SKM-1 (cell line): ENCODE measurements around the gene ACOT8.
"Not testable (repeated sequence)": the region's sequence is repeated elsewhere in the genome, so short reads cannot be mapped to it uniquely, and the experiment has no call there.

Experiments used
- DNase-seq: peaks from one replicate; lab custom pipeline; 2025; ENCODE audit not compliant: unreplicated experiment; lab: John Stamatoyannopoulos, UW

Gene ACOT8

GRCh38 chr20:45888681-45889080 is 31.5 kb upstream of the ACOT8 start:
- no peak for DNase-seq

GRCh38 chr20:45887346-45887715 is 30.1 kb upstream of the ACOT8 start, which contains the start of gene SPATA25:
SPATA25 (minus strand) TSS chr20:45887622; CDS start chr20:45887590, 32 bp downstream.
- DNase-seq, result no peak

- no peak for DNase-seq
Measured at GRCh38 chr20:45886590-45887345, 29.6 kb upstream of the ACOT8 start.

GRCh38 chr20:45883100-45883469 is 25.9 kb upstream of the ACOT8 start:
- no peak for DNase-seq

GRCh38 chr20:45882469-45883099 is 25.4 kb upstream of the ACOT8 start:
- no peak for DNase-seq

- DNase-seq, result peak; percentile 93
Measured at GRCh38 chr20:45880988-45881788, 24.0 kb upstream of the ACOT8 start, which contains the start of gene ZSWIM1. ZSWIM1 (plus strand) TSS chr20:45881227; CDS start chr20:45882593, 1,366 bp downstream.

GRCh38 chr20:45878076-45878761 is 21.0 kb upstream of the ACOT8 start:
- no peak for DNase-seq

GRCh38 chr20:45874576-45874975 is 17.4 kb upstream of the ACOT8 start:
- no peak for DNase-seq

- DNase-seq, result not testable (repeated sequence)
Measured at GRCh38 chr20:45874104-45874481, 16.9 kb upstream of the ACOT8 start.

GRCh38 chr20:45873409-45874103 is 16.4 kb upstream of the ACOT8 start:
- DNase-seq, result no peak

GRCh38 chr20:45872626-45873025 is 15.4 kb upstream of the ACOT8 start:
- no peak for DNase-seq

- no peak for DNase-seq
Measured at GRCh38 chr20:45867819-45868176, 10.6 kb upstream of the ACOT8 start.

- DNase-seq, result no peak
Measured at GRCh38 chr20:45867136-45867818, 10.1 kb upstream of the ACOT8 start.

- no peak for DNase-seq
Measured at GRCh38 chr20:45866454-45866853, 9.3 kb upstream of the ACOT8 start.

- no peak for DNase-seq
Measured at GRCh38 chr20:45863543-45864470, 6.6 kb upstream of the ACOT8 start.

- DNase-seq, result no peak
Measured at GRCh38 chr20:45861221-45862075, 4.3 kb upstream of the ACOT8 start.

- DNase-seq, result no peak
Measured at GRCh38 chr20:45860560-45861220, 3.5 kb upstream of the ACOT8 start.

- DNase-seq, result no peak
Measured at GRCh38 chr20:45859916-45860315, 2.7 kb upstream of the ACOT8 start.
